OCI-LY7 (cell line): Measurements from ENCODE around the gene AFF3. TPM values are rescaled to one million over a fixed set of nuclear protein-coding genes. Genes with fewer than 3 reads are reported as not detected.

Source experiments
- BruUV-seq: library from RNA; stranded (reverse); fragments of 400-500 nt; replicated peaks from 2 replicates; lab custom pipeline; 2021; lab: Mats Ljungman, UMichigan
- CTCF ChIA-PET: fragments of 300-600 bp; sonication (Branson Sonifier 250); formaldehyde crosslinking; loops from one replicate; lab custom pipeline; 2022; ENCODE audit warnings: antibody characterized with exemption; ENCODE audit not compliant: unreplicated experiment; lab: Charles Lee
- POLR2A ChIA-PET: fragments of 300-600 bp; sonication (Branson Sonifier 250); formaldehyde crosslinking; loops from one replicate; lab custom pipeline; 2022; ENCODE audit warnings: antibody characterized with exemption; lab: Charles Lee
- DNase-seq: peaks from one replicate; pipeline ENCODE4 v3.0.0-alpha.2; 2015; ENCODE audit warnings: low spot score
- H2AFZ ChIP-seq: fragments of 200-600 bp; sonication (generic), shearing (Covaris generic); 2 replicates; pipeline ENCODE4 v1.6.1; 2014; ENCODE audit warnings: mild to moderate bottlenecking, antibody characterized with exemption, low read length, moderate library complexity
- H3K27ac ChIP-seq: fragments of 200-600 bp; sonication (generic); 2 replicates; pipeline ENCODE4 v1.5.1; 2014; ENCODE audit warnings: mixed run types, low read depth, mild to moderate bottlenecking, moderate library complexity, low read length, inconsistent platforms; ENCODE audit not compliant: poor library complexity, severe bottlenecking
- H3K36me3 ChIP-seq: fragments of 200-600 bp; sonication (generic); 2 replicates; pipeline ENCODE4 v1.6.1; 2014; ENCODE audit warnings: mild to moderate bottlenecking, antibody characterized with exemption, low read length, moderate library complexity, mixed read lengths; ENCODE audit not compliant: insufficient read depth
- H3K4me1 ChIP-seq: fragments of 200-600 bp; sonication (generic); 2 replicates; pipeline ENCODE4 v1.5.1; 2014; ENCODE audit warnings: mild to moderate bottlenecking, low read length; ENCODE audit not compliant: insufficient read depth, poor library complexity, severe bottlenecking
- H3K4me2 ChIP-seq: fragments of 200-600 bp; sonication (generic); 2 replicates; pipeline ENCODE4 v1.6.1; 2014; ENCODE audit warnings: mild to moderate bottlenecking, low read length
- H3K4me3 ChIP-seq: fragments of 200-600 bp; sonication (generic); 2 replicates; pipeline ENCODE4 v1.5.1; 2014; ENCODE audit warnings: mild to moderate bottlenecking, low read depth, low read length; ENCODE audit not compliant: poor library complexity, severe bottlenecking
- H3K79me2 ChIP-seq: fragments of 200-600 bp; sonication (generic); 2 replicates; pipeline ENCODE4 v1.6.1; 2016; ENCODE audit warnings: low read depth, mild to moderate bottlenecking, low read length, moderate library complexity, mixed read lengths; ENCODE audit not compliant: insufficient read depth
- H3K9me2 ChIP-seq: fragments of 200-600 bp; sonication (generic); 2 replicates; pipeline ENCODE4 v1.6.1; 2016; ENCODE audit warnings: mild to moderate bottlenecking, low read length, mixed read lengths; ENCODE audit not compliant: insufficient read depth
- H3K9me3 ChIP-seq: fragments of 200-600 bp; sonication (generic); 2 replicates; pipeline ENCODE4 v1.6.1; 2014; ENCODE audit warnings: mild to moderate bottlenecking, mixed run types, low read length, mixed read lengths
- H4K20me1 ChIP-seq: fragments of 200-600 bp; sonication (generic); 2 replicates; pipeline ENCODE4 v1.6.1; 2014; ENCODE audit warnings: mild to moderate bottlenecking, antibody characterized with exemption, low read length, moderate library complexity, mixed read lengths; ENCODE audit not compliant: insufficient read depth
- CTCF ChIP-seq: fragments of 200-600 bp; sonication (generic); conservative IDR thresholded peaks from 2 replicates; pipeline ENCODE4 v1.5.1; 2014; ENCODE audit warnings: mild to moderate bottlenecking, antibody characterized with exemption, low read length, moderate library complexity, mixed read lengths
- EZH2phosphoT487 ChIP-seq: fragments of 200-600 bp; sonication (generic); IDR thresholded peaks from 2 replicates; pipeline ENCODE4 v1.6.1; 2018; ENCODE audit warnings: low read depth, borderline replicate concordance, mild to moderate bottlenecking, mixed run types, antibody characterized with exemption, low read length, moderate library complexity, mixed read lengths
- intact Hi-C: fragments of 100-400 bp; cut with micrococcal nuclease; formaldehyde crosslinking; loops from one replicate; pipeline ENCODE4 v1.10.0; 2022; ENCODE audit not compliant: unreplicated experiment
- total RNA-seq, 2 experiments: library from RNA; depleted of rRNA in 1 of 2; stranded (reverse); fragments of >200 nt in 1 of 2; shearing (Covaris generic) in 1 of 2; gene quantifications; 2 replicates each; pipeline ENCODE4 v1.2.3, GENCODE V29; 2014 to 2022

AFF3 gene
- total RNA-seq, 2 experiments from 2014 or later = 131 to 133 TPM

GRCh38 chr2:99562516-99562915, 579.9 kb downstream of the AFF3 start:
- BruUV-seq = no TSS peak
- TF ChIP-seq EZH2phosphoT487 (no peak), CTCF (no peak)
- Histone ChIP-seq H3K9me3 (no peaks in the 10 kb centered on the region), H2AFZ (no peak overlapping the region), H4K20me1 (no peaks in the 10 kb centered on the region), H3K79me2 (no peaks in the 10 kb centered on the region), H3K4me2 (no peak overlapping the region), H3K9me2 (no peaks in the 10 kb centered on the region), H3K36me3 (peaks cover 43% of the 10 kb centered on the region), H3K27ac (no peak overlapping the region), H3K4me1 (no peaks in the 10 kb centered on the region), H3K4me3 (no peak overlapping the region)
- CTCF ChIA-PET = no interaction called here
- intact Hi-C loops = no loop called here
- POLR2A ChIA-PET = no interaction called here
- DNase-seq = no peak

DNA sequence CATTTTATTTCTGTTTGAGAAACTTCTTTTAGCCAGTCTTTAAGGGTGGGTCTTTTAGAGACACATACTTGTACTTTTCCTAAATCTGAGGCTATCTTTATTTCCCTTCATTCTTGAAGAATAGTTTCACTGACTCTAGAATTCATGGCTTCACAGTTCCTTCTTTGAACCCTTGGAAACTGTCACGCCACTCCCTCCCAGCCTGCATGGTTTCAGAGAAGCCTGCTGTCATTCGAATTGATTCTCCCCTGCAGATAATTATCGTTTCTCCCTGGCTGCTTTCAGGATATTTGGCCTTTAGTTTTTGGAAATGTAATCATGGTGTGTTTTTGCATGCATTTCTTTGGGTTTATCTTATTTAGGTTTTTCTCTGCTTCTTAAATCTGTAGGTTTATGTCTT, 580.6 kb downstream of the AFF3 start:
- TF ChIP-seq EZH2phosphoT487 = no peak
- no peak for TF ChIP-seq CTCF
- Histone ChIP-seq H3K4me2 (no peak overlapping the region), H3K9me2 (no peaks in the 10 kb centered on the region), H3K9me3 (no peaks in the 10 kb centered on the region), H2AFZ (no peak overlapping the region), H3K36me3 (peaks cover 44% of the 10 kb centered on the region), H3K4me3 (no peak overlapping the region), H3K79me2 (no peaks in the 10 kb centered on the region), H4K20me1 (no peaks in the 10 kb centered on the region), H3K27ac (no peak overlapping the region), H3K4me1 (no peaks in the 10 kb centered on the region)
- DNase-seq = no peak
- POLR2A ChIA-PET = no interaction called here
- BruUV-seq = no TSS peak
- CTCF ChIA-PET = no interaction called here
- intact Hi-C loops = no loop called here

- ChIA-PET CTCF (interaction anchor here (0.7 kb wide), 1 partner anchor 113 kb away, joined by 3 read pairs; no protein-coding TSS in a partner anchor), POLR2A (no interaction called here)
- intact Hi-C loops = loop anchor here (1.0 to 10.0 kb wide), 5 partner anchors 79 to 703 kb away; no protein-coding TSS in a partner anchor
- H3K4me1 ChIP-seq = no peaks in the 10 kb centered on the region
- DNase-seq = peak; percentile 83
- no peak overlapping the region for H3K4me2 ChIP-seq
- no TSS peak for BruUV-seq
- no peak overlapping the region for H2AFZ ChIP-seq
- H3K9me2 ChIP-seq = no peaks in the 10 kb centered on the region
- H3K36me3 ChIP-seq = peaks cover 53% of the 10 kb centered on the region
- H4K20me1 ChIP-seq = no peaks in the 10 kb centered on the region
- H3K79me2 ChIP-seq = no peaks in the 10 kb centered on the region
- TF ChIP-seq CTCF (peak; percentile 100), EZH2phosphoT487 (no peak)
- no peak overlapping the region for H3K27ac ChIP-seq
- H3K9me3 ChIP-seq = no peaks in the 10 kb centered on the region
- H3K4me3 ChIP-seq = no peak overlapping the region
These were observed 583.2 kb downstream of the AFF3 start for GRCh38 chr2:99559075-99559662.
